GM18858 (cell line): ENCODE data around the gene TMPRSS4.

Experiments used
- ATAC-seq: cut with Tn5 transposase; IDR thresholded peaks from one replicate; pipeline ENCODE4 v1.9.1; 2021; ENCODE audit not compliant: unreplicated experiment

TMPRSS4 gene

DNA sequence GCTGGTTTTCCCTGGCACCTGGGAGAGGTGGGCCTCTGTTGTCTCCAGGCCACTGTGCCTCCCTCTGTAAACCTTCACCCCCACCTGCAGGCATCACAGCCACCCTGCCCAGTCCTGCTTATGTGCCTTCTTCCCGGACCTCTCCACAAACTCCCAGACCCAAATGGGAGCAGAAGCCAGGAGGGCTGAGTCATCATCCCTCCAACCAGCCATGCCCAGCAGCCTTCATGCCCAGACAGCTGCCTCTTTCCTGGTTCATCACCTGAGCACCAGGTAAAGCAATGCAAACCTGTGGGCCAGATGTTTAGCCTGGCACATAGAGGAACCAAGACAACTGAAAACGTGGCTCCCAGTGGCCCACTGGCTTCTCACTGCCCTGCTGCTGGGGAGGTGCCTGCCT, 2.1 kb upstream of the TMPRSS4 start:
- no peak for ATAC-seq

- no peak for ATAC-seq
These were observed 2.1 kb downstream of the TMPRSS4 start for GRCh38 chr11:118078911-118079411.

GRCh38 chr11:118079491-118079890, 2.6 kb downstream of the TMPRSS4 start:
- no peak for ATAC-seq

DNA sequence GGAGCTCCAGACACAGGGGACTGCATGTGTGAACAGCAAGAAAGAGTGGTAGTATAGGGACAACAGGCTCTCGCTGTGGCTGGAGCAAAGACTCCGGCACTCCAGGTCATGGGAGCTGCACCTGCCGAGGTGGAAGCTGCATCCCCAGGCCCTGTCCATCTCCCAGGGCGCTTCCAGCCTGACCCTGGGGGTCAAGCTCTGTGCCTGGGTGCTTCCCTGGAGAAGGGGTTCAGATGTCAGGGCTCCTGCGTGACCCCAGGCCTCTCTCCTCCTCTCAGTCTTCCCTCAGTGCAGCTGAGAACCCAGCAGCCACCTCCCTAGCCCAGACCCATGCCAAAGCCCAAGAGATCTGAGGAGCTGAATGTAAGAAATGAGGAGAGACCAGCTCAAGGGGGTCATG, 3.4 kb downstream of the TMPRSS4 start:
- no peak for ATAC-seq

GRCh38 chr11:118081241-118081958, 4.5 kb downstream of the TMPRSS4 start:
- ATAC-seq = no peak

DNA sequence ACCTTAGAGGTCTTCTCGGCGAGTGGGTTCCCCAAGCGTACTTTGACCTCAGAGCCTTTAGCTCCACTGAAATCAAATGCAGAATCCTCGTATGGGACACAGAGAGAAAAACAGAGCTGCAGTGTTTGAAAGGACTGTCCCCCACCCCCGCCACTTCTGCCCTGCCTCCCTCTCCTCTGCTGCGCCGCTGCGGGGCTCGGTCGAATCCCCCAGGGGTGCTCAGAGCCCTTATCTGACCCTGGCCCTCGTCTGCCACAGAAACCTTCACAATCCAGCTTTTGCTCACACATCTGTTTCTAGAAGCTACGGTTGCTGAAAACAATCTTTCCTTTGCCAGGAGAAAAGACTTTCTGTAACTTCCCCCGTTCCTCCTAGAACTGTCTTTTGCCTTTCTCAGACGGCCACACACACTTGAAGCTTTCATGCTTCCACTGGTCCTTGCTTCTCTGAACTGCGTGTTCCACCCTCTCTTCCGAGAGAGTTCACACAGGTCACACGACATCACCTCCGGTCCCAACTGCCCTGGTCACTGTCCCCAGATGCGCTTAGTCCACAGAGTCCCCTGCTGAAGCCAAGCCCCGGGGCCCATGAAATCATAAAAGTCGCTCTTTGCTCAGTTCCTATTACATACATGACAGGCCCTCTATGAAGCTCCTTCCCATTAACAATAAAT, 6.1 kb downstream of the TMPRSS4 start:
- ATAC-seq = no peak

GRCh38 chr11:118084247-118084646, 7.4 kb downstream of the TMPRSS4 start:
- no peak for ATAC-seq

GRCh38 chr11:118084656-118085055, 7.8 kb downstream of the TMPRSS4 start:
- no peak for ATAC-seq

GRCh38 chr11:118086913-118087768, 10.3 kb downstream of the TMPRSS4 start, which contains the start of gene SMIM35:
TSS of gene SMIM35 (minus strand) at chr11:118086963. CDS start at chr11:118086757, 206 bp downstream.
- no peak for ATAC-seq

GRCh38 chr11:118087931-118088330, 11.1 kb downstream of the TMPRSS4 start:
- ATAC-seq = no peak

GRCh38 chr11:118088531-118088930, 11.7 kb downstream of the TMPRSS4 start:
- ATAC-seq = no peak

DNA sequence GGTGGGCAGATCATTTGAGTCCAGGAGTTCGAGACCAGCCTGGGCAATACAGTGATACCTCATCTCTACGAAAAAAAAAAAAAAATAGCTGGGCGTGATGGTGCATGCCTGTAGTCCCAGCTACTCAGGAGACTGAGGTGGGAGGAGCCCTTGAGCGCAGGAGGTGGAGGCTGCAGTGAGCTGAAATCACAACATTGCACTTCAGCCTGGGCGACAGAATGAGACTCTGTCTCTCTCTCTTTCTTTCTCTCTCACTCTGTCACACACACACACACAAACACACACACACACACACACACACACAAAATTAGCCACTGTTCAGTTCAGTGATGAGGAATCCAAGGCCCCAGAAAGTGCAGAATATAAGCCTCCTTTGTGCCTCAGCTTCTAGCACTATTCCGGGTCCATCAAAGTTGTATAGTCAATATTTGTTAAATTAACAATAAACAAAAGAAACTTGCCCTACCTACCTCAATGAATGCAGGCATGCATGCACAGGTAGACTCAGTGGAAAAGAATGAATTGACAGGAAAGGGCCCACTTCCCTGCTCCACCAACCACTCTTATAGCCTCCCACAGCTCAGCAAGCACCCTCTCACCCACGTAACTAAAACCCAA, 13.8 kb downstream of the TMPRSS4 start:
- ATAC-seq = no peak

DNA sequence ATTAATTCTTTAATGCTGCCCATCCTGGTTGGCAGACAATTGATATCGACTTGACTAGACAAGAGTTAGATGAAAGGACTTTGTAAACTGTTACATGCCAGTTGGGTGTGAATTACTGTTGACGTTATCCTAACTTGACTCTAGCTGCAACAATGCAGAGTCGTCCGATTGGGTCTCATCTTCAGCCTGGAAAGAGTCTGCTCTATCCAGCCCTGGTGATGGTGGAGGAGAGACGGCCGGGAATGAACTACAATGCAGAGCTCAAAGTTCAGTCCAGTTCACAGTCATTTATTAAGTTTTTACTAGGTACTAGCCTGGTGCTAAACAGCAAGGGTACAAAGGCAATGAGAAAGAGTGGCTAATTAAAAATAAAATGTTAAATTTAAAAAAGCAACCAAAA, 14.8 kb downstream of the TMPRSS4 start:
- ATAC-seq = no peak

DNA sequence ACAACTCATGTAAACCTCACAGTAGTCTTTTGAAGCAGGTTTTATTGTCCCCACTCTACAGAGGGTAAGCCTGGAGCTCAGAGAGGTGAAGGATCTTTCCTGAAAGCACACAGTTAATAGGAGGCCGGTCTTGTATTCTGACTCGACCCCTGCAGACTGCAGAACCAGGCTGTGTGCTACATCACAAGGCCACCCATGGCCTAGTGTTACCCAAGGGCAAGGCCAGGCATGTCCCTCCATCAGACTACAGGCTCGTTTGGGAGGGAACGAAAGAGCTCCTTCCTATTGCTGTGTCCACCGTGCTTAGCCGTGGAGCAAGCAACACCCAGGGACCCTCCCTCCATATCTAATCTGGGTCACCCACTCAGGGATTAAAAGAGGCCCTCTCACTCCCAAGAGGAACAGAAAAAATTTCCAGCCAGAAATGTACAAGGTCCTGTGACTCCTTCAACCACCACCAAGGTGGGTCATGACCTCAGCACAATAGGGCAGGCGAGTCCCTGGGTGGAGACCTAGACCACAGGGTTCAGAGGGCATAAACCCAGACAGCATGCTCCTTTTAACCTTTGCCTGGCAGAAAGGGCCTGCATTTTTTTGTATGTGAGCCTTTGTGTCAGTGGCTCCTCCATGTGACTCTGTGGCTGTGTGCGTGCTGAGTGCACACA, 16.2 kb downstream of the TMPRSS4 start:
- no peak for ATAC-seq

- no peak for ATAC-seq
These were observed 18.6 kb downstream of the TMPRSS4 start for GRCh38 chr11:118095493-118095892.

DNA sequence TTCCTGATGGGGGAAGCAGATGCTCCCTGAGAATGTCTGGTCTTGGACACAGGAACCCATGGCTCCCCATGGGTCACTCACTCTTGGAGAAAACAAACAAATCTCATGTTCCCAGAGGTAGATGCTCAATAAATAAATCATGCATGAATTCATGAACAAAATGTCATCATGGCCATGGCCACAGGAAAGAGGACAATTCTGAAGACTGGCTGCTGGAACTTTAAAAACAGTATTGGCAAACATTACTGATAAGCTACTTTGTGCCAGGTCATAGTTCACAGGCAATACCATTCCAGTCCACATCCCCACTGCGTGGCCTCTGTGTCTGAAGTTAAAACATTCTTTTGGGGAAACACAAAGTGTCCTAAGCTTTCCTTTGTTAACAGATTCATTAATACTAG, 19.1 kb downstream of the TMPRSS4 start:
- no peak for ATAC-seq

DNA sequence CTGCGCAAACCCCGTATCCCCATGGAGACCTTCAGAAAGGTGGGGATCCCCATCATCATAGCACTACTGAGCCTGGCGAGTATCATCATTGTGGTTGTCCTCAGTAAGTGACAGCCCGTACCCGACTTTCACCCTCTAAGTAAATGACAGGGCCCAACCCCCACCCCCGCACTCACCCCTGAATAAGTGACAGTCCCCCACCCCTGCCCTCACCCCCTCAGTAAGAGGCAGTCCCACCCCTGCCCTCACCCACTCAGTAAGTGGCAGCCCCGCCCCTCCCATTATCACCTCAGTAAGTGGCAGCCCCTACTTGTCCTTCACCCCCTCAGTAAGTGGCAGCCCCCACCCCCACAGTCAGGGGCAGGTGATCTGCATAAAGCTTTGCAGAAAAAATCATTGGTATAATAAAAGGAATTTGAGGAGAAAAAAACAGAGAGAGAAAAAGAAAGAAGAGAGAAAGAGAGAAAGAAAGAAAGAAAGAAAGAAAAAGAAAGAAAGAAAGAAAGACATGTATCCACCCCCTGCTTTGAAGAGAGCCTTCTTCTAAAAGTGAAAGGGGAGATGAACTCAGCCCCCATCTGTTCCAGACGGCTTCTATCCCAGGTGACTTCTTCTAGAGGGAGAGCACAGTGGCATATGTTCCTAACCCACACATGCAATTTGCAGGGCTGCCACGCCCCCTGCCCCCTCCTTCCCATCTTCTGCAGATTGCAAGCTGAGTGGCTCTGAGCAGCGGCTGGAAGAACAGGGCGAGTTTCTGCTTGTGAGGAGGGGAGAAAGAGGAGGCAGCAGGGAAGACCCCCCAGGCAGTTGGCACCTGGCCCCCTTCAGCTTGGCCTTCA, 22.3 kb downstream of the TMPRSS4 start:
- no peak for ATAC-seq

DNA sequence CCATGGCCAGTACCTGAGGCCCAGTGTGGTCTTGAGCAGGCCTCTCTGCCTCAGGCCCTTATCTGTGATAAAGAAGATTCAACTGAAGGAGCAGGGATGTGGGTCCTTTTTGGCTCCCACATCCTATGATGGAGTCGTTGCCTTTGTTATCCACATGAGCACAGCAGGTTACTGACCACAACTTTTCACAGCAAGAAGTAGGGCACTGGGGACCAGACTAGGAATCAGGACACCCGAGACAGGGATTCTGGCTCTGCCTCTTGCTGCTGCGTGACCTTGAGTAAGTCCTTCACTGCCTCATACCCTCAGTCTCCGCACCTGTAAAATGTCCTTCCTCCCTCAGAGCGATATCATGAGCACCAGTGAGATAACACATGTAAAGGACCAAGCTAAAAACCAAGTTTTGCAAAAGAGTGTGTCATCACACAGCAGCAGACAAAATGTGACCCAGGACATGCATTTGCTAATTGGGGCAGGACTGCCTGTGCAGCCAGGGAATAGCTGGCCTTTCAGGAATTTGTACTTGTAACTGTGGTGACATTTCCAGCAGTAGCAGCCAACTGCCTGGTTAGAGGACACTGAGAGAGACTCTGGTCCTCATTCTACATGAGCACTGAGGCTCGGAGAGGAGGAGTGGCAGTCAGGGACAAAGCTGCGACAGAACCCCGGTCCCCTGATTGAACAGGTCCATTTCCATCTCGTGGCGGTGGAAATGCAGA, 23.1 kb downstream of the TMPRSS4 start:
- ATAC-seq = no peak

- ATAC-seq = no peak
These were observed 23.9 kb downstream of the TMPRSS4 start for GRCh38 chr11:118100691-118101232.
